Measurements from ENCODE around the gene FSTL1.

Gene FSTL1

DNA sequence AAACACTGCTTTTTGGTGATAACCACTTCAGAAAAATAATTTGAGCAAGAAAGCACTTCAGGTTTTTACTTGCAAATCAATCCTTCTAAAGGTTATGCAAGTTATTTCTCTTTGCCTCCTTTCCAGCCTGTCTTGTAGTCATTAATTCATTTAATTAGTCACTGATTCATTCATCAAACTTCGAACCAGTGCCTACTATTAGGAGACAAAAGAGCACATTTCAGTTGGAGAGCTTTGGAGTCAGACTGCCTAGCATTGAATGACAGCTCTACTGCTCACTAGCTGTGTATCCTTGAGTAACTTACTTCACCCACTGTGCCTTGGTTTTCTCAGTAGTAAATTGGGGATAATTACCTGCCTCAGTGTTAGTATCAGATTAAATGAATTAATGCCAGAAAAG lies 86.7 kb downstream of the FSTL1 start:
- no peak for DNase-seq (ENCODE audit: low read depth in 1 of 2, low spot score in 1 of 2)

DNA sequence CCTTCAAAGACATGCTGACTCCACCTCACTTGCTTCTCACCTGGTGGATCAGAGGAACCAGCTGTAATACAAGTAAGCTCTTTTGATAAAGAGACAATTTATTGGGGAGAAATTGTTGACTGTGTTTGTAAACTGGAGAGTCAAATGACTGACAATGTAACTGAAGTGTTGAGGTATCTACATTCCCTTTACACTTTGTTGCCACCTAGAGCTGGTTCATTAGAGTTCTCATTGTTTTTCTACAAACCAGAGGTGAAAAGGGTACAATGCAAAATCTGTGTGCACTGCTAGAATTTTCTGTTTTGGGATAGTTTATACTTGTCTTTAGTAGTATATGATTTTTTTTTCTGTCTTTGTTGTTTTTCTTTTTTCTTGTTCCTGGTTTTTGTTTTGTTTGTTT lies 93.0 kb downstream of the FSTL1 start:
- no peak for DNase-seq (ENCODE audit: low read depth in 1 of 2, low spot score in 1 of 2)

DNA sequence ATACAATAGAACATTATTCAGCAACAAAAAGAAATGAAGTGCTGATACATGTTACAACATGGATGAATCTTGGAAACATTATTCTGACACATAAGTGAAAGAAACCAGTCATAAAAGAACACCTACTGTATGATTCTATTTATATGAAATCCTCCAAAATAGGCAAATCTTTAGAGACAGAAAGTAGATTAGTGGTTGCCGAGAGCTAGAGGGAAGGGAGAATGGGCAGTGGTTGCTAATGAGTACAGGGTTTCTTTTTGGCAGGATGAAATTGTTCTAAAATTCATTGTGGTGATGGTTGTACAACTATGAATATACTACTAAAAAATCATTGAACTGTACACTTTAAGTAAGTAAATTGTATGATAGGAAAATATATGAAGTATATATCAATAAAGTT lies 95.3 kb downstream of the FSTL1 start:
- no peak for DNase-seq (ENCODE audit: low read depth in 1 of 2, low spot score in 1 of 2)

DNA sequence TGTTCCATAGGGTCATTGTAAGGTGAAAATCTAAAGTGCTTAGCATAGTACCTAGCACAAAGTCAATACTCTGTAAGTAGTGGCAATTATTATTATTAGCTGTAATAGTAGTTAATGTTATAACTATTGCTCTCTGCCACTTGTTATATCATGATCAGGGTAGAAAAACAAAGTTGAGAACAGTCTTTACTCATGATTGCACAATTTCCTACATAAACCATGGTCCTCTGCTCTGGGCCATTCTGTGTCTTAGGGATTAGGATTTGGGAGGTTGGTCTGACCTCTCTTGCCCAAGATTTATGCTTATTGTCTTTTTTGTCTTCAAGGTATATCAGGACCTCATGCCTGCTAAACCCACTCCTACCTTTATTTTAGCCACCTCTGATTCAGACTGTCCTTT lies 97.3 kb downstream of the FSTL1 start:
- DNase-seq (ENCODE audit: low read depth in 1 of 2, low spot score in 1 of 2): no peak

DNA sequence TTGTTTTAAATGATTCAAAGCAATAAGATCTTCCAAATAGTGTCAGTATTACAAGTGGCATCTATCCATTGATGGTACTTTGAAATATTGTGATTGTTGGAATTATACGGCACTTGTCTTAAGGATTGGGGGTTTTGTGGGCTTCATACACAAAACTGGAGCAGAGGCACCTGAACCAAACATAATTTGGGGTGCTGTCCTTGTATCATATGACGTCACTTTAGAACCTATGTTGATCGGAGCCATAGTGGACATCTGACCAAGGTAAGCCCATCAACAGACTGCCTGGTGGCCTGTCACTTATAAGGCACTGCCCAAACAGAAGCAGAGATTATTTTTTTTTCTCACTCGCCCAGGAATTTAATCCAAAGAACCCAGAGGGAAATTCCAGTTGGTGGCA lies 98.8 kb downstream of the FSTL1 start:
- no peak for DNase-seq (ENCODE audit: low read depth in 1 of 2, low spot score in 1 of 2)

DNA sequence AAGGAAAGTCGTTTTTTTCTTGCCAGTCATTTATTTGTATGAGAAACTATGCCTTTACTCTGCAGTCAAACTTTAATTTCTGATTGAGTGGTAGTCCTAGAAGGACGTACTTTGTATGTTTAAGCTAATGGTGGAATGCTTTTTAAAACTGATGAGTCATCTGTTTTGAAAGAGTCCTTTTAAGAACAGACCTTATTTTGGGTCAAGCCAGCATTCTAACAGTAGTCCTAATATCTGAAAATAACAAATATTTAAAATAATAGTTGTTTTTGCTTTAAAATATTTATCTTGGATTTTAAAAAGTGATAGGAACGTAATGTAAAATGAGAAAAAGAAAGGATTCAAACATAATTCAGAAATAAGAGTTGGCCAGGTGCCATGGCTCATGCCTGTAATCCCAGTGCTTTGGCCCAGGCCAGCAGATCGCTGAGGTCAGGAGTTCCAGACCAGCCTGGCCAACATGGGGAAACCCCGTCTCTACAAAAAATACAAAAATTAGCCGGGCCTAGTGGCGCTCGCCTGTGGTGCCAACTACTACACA lies 100.3 kb downstream of the FSTL1 start:
- DNase-seq (ENCODE audit: low read depth in 1 of 2, low spot score in 1 of 2): no peak

DNA sequence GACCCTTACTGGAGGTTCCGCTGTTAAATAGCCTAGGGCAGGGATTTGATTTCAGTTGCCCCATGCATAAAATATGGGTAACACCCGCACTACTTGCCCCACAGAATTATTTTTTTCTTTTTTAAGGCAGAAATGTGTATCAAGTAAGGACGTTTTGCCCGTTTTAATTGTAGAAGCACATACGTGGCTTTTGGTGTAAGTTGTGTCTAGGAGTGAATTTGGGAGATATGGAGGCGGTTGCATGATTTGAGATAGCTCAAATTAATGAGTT lies 101.0 kb downstream of the FSTL1 start:
- DNase-seq (ENCODE audit: low read depth in 1 of 2, low spot score in 1 of 2): no peak

DNA sequence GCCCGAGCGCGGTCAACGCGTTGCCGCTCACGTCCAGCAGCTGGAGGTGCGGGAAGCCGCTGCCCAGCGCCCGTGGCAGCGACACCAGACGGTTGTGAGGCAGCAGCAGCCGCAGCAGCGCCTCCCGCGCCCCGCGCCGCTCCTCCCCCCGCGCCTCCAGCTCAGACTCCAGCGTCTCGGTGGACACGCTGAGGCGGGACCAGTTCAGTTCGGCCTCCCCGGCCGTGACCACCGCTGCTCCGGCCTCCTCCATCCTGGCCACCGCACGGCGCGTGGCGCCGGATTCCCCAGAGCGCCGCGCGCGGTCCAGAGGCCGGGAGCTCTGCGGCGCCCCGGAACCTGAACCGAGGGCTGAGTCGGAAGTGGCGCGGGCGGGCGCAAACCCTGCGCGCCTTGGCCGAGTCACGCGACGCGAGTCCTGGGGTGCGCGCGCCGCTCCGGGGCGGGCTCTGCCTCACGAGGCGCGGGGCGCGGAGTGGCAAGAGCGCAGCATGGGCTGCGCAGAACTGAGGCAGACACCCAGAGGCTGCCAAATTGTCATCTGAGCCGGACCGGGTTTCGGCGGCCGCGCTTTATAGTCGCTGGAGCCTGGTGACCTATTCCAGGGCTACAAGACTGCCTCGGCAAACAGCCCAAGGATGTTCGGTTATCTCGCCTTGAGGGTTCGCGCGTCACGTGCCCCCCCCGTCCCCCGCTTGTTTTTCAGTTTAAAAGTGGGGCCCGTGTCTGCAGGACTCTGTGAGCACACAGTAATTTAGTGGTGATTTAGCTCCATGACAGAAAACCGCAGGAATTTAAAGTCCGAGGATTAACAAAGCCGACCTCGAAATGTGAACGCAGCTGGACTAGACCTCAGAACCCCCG lies 101.6 kb downstream of the FSTL1 start, which contains the start of gene LRRC58:
TSS of gene LRRC58 (minus strand) at position 364 of the 864 bp plus-strand sequence. CDS start at position 253, 111 bp downstream.
- peak; percentile 78 to 88 for DNase-seq (ENCODE audit: low read depth in 1 of 2, low spot score in 1 of 2)

DNA sequence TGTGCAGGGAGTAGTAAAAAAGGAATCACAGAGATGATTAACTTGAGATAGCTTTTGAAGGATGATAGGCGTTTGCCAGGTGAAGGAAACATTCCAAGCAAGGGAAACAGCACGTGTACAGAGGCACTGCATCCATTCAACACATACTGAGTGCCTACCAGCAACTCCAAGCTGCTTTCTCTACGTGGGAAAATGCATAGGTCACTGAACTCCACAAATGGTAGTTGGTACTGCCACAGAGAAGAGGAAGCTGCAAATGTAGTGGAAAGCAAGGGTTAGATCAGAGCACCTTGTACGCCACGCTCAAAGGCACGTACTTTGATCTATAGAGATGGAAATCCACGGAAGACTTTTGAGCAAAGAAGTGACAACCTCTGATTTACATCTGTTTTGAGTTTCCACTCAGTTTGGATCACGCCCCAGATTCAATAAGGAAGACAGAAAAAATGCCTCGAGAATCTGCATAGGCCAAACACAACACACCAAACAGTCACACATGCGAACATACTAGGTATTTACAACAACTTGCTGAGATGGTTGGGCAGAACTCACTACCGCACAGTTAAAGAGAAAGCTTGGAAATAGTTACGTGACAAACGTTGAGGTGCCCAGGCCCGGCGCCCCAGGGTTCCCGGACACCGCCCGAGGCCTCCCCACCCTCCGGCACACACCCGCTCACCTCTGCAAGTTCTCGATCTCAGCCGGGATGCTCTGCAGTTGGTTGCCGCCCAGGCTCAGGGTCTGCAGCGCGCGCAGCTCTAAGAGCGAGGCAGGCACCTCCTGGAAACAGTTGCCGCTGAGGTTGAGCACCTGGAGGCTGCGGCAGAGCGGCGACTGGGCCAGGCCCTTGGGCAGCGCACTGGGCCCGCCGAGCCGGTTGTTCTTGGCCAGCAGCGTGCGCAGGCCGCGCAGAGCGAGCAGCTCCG lies 102.5 kb downstream of the FSTL1 start:
- peak; percentile 25 to 37 for DNase-seq (ENCODE audit: low read depth in 1 of 2, low spot score in 1 of 2)

DNA sequence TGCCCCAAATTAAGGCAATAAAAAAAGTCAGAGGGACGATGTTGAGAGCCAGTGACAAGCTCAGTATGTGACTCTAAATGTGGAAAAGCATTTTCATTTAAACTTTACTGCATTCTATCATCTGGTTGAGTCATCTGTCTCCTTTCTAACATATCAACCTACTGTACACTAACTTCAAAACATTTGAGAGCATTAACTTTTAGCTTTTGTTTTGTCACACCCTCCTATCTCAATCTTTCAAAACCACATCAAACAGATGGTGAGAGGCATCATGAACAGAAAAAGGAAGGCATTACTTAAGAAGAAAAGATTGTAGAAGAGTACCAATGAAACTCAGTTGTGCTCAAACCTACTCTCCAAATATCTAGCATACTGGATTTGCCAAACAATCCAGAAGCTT lies 106.4 kb downstream of the FSTL1 start:
- no peak for DNase-seq (ENCODE audit: low read depth in 1 of 2, low spot score in 1 of 2)

Data from stimulated activated CD4-positive, alpha-beta T cell treated with anti-CD3 and anti-CD28 coated beads, Interleukin-15, amount 100 ng/mL, for 1 hour (primary cell).